GM19397 (cell line): Measurements from ENCODE around the gene SNX8.
A peak's percentile ranks its signal among the peaks of the same experiment; 100 is the strongest.

Experiments used
- ATAC-seq: cut with Tn5 transposase; IDR thresholded peaks from one replicate; pipeline ENCODE4 v1.9.1; 2021; ENCODE audit warnings: mild to moderate bottlenecking, moderate library complexity; ENCODE audit not compliant: unreplicated experiment

The SNX8 gene

GRCh38 chr7:2225336-2225735 is 88.9 kb downstream of the SNX8 start:
- no peak for ATAC-seq

- no peak for ATAC-seq
Measured at GRCh38 chr7:2224934-2225333, 89.3 kb downstream of the SNX8 start.

- ATAC-seq, result no peak
Measured at GRCh38 chr7:2224491-2224928, 89.7 kb downstream of the SNX8 start.

- ATAC-seq, result no peak
Measured at GRCh38 chr7:2223321-2223720, 90.9 kb downstream of the SNX8 start.

DNA sequence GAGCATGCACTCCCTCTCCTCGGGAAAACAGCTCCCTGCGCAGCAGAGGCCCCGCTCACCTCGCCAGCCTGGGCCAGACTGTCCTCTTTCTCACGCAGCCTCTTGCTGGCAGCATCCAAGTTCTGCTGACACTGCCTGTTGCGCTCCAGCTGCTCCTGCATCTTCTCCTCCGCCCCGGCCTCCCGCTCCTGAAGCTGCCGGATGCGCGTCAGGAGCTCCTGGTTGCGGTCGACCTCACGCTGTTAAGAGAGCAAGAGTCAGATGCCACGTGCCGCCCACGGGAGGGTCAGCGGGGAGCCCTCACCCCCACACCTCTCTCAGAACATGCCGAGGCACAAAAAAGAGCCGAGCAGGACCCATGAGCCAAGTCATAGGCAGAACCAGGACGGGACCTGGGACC is 91.7 kb downstream of the SNX8 start:
- no peak for ATAC-seq

GRCh38 chr7:2220954-2221353 is 93.3 kb downstream of the SNX8 start:
- no peak for ATAC-seq

DNA sequence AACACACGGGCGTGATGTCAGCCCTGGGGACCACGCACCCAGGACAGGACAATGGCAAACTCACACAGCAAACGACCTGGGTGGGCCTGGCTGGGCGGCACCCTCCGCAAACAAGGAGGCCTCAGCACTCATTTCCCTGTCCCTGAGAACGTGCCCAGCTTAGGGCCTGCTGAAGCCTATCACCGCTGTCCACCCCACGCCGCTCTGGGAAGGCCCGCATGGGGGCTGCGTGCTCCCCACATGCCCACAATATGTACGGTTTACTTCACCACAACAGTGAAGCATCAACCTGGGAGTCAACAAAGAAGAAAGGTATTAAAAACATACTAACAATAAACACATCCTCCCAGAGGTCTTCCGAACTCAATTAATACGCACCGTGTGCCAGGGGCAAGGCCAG is 93.7 kb downstream of the SNX8 start:
- ATAC-seq, result no peak

DNA sequence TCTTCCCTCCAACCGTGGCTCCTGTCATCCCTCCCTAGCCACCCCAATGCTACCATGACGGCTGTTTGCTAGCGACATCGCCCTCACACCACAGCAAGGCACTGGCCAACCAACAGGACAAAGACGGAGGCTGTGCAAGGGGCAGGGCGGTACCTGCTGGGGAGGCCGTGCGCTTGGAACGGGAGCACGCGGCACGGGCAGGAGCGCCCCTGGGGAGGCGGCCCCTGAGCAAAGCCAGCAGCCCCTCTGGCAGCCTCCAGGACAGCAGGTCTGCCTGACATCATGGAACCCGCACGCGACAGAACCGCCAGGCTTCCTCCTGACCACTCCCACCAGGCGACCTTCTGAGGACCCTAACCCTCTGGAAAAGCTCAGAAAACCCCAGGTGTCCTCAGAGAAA is 94.2 kb downstream of the SNX8 start:
- ATAC-seq, result no peak

DNA sequence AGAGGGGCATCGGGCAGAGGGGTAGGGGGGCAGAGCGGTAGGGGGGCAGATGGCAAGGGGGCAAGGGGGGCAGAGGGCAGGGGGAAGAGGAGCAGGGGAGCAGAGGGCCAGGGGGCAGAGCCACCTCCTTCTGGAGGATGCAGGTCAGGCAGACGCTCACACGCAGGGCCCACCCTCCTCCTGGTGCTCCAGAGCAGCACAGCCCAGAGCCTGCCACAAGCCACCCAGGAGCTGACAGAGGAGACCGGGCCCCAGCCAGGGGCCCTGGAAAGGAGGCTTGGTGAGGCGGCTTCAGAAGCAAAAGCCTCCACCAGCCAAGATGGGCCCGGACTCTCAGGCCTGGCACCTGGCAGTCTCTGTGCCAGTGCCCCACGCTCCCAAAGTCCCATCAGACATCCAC is 94.6 kb downstream of the SNX8 start:
- ATAC-seq, result no peak

DNA sequence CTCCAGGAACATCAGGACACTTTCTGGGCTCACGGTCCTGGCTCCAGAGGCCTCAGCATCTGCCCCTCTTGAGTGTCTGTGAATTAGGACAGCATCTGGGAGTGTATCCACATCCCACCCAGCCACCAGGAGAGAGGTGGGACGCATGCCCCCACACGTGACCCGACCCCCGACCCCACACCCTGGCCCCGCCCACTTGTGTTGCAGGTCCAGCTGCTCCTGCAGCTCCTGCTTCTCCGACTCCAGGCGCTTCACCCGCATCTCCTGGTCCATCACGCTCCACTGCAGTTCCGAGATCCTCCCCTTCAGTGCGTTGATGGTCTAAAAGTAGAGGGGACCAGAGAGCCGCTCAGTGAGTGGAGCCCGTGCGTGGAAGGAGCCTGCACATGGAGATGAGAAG is 95.1 kb downstream of the SNX8 start:
- no peak for ATAC-seq

GRCh38 chr7:2218444-2218785 is 95.8 kb downstream of the SNX8 start:
- no peak for ATAC-seq

GRCh38 chr7:2217716-2218443 is 96.4 kb downstream of the SNX8 start:
- no peak for ATAC-seq

DNA sequence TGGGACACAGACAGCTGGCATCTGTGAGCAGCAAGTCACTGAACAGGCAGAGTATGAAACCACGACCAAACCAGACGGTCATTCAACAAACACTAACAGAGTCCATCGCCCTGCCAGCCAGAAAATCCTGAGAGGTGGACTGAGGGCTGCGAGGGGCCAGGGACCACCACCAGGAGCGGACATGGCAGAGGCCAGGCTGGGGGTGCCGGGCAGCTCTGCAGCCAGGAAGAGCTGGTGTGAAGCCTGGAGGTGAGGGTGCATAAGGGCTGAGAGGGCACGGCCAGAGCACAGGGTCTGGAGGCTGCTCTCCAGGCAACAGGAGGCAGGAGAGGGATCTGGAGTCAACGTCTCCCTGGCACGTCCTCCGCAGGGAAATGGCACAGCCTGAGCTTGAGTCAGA is 97.0 kb downstream of the SNX8 start:
- ATAC-seq, result no peak

- ATAC-seq, result no peak
Measured at GRCh38 chr7:2215851-2216250, 98.4 kb downstream of the SNX8 start.

DNA sequence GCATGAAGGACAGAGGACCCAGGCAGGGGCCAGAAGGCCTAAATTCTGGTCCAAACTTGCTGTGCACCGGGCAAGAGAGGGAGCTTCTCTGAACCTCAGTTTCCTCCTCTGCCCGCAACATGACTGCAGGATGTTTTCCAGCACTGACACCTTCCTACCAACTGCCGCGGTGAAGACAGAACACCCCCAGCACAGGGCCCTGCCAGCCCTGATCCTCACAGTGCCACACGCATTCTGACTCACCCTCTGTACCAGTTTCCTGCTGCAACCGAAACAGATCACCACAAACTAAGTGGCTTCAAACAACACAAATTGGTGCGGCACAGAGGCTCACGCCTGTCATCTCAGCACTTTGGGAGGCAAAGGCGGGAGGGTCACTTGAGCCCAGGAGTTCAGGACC is 99.6 kb downstream of the SNX8 start:
- ATAC-seq, result no peak

DNA sequence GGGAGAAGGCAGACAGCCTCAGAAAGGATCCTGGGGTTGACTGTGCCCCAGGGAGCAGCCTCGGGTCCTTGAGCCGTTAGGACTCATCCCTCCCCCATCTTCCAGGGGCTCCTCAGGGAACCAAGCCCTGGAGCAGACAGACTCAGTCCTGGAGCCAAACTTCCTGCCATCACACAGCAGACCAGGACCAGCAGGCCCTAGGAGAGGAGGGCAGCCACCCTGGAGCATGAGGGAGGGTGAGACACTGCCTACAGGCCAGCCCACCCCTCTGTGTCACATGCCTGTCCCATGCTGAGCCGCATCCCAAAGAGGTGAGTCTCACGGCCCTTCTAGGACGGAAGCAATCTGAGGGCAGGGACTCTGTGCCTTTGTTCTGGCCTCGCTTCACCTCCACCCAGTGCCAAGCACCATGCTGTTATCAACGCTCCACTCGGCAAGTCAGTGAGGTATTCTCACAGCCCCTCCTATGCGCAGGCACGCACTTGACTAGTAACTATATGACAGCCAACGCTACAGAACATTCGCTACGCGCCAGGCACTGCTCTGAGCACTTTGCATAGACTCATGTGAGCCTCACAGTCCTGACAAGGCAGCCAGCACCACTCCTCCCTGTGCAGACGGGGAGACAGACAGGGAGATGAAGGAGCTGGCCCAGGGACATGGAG is 100.6 kb downstream of the SNX8 start:
- ATAC-seq, result no peak

GRCh38 chr7:2212906-2213305 is 101.3 kb downstream of the SNX8 start:
- ATAC-seq, result no peak

GRCh38 chr7:2211926-2212325 is 102.3 kb downstream of the SNX8 start:
- no peak for ATAC-seq

GRCh38 chr7:2211259-2211880 is 102.9 kb downstream of the SNX8 start:
- no peak for ATAC-seq

- no peak for ATAC-seq
Measured at GRCh38 chr7:2210551-2211258, 103.5 kb downstream of the SNX8 start.

DNA sequence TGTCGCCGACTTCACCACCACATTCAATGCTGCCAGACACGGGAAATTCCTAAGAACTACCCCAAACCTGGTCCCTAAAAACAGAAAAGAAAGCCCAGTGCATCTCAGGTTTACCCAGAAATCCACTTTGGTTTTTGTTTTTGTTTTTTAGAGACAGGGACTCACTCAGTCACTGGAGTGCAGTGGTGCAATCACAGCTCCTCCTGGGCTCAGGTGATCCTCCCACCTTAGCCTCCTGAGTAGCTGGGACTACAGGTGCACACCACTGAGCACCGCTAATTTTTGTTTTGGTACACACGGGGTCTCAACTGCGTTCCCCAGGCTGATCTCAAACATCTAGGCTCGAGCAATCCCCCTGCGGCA is 104.3 kb downstream of the SNX8 start:
- ATAC-seq, result peak; percentile 6
